A673 (cell line): Measurements from ENCODE around the gene SPIB. TPM values are rescaled to one million over a fixed set of nuclear protein-coding genes. Genes with fewer than 3 reads are reported as not detected.

Source experiments
- BruUV-seq: library from RNA; stranded (reverse); fragments of 400-500 nt; replicated peaks from 2 replicates; lab custom pipeline; 2021; lab: Mats Ljungman, UMichigan
- CTCF ChIA-PET: fragments of 300-600 bp; sonication (Branson Sonifier 250); formaldehyde crosslinking; loops from one replicate; lab custom pipeline; 2022; ENCODE audit warnings: antibody characterized with exemption; lab: Charles Lee
- POLR2A ChIA-PET: fragments of 300-600 bp; sonication (Branson Sonifier 250); formaldehyde crosslinking; loops from one replicate; lab custom pipeline; 2022; ENCODE audit warnings: antibody characterized with exemption; ENCODE audit not compliant: low non-redundant PET; lab: Charles Lee
- DNase-seq: peaks from one replicate; pipeline ENCODE4 v3.0.0-alpha.2; 2015; ENCODE audit warnings: low spot score
- H3K27ac ChIP-seq: fragments of 200-600 bp; sonication (generic); 2 replicates; pipeline ENCODE4 v1.5.1; 2016; ENCODE audit warnings: mixed run types, low read depth, mild to moderate bottlenecking, mixed read lengths, antibody characterized with exemption, low read length; ENCODE audit not compliant: poor library complexity, severe bottlenecking
- H3K27me3 ChIP-seq: fragments of 200-600 bp; sonication (generic); replicated peaks from 2 replicates; pipeline ENCODE4 v1.6.1; 2017; ENCODE audit warnings: mixed run types, low read depth, mild to moderate bottlenecking, mixed read lengths, antibody characterized with exemption, low read length; ENCODE audit not compliant: insufficient read depth, poor library complexity
- H3K36me3 ChIP-seq: fragments of 200-600 bp; sonication (generic); 2 replicates; pipeline ENCODE4 v1.6.1; 2016; ENCODE audit warnings: mixed run types, mild to moderate bottlenecking, mixed read lengths, antibody characterized with exemption, low read length; ENCODE audit not compliant: insufficient read depth, poor library complexity, severe bottlenecking
- H3K4me1 ChIP-seq: fragments of 200-600 bp; sonication (generic); 2 replicates; pipeline ENCODE4 v1.6.1; 2017; ENCODE audit warnings: mixed run types, mild to moderate bottlenecking, mixed read lengths, antibody characterized with exemption, low read length; ENCODE audit not compliant: insufficient read depth, poor library complexity, severe bottlenecking
- H3K4me3 ChIP-seq: fragments of 200-600 bp; sonication (generic); 2 replicates; pipeline ENCODE4 v1.5.1; 2016; ENCODE audit warnings: low read depth, mixed run types, mild to moderate bottlenecking, mixed read lengths, low read length; ENCODE audit not compliant: poor library complexity, severe bottlenecking
- H3K9me3 ChIP-seq: fragments of 200-600 bp; sonication (generic); 2 replicates; pipeline ENCODE4 v1.6.1; 2016; ENCODE audit warnings: mixed run types, low read depth, mild to moderate bottlenecking, mixed read lengths, antibody characterized with exemption, low read length; ENCODE audit not compliant: poor library complexity, severe bottlenecking
- EZH2 ChIP-seq: fragments of 200-600 bp; sonication (generic); IDR thresholded peaks from 2 replicates; pipeline ENCODE4 v1.6.1; 2017; ENCODE audit warnings: borderline replicate concordance, low read depth, mild to moderate bottlenecking, mixed read lengths, antibody characterized with exemption, low read length; ENCODE audit not compliant: poor library complexity, severe bottlenecking
- intact Hi-C: fragments of 100-400 bp; cut with micrococcal nuclease; formaldehyde crosslinking; loops from one replicate; pipeline ENCODE4 v1.10.0; 2022; ENCODE audit not compliant: unreplicated experiment
- total RNA-seq: library from RNA; stranded (reverse); gene quantifications from 2 replicates; pipeline ENCODE4 v1.2.3, GENCODE V29; 2021
- TF ChIP-seq, protein P1 (sequence below): fragments of 300-800, 200-600 bp; sonication (generic); conservative IDR thresholded peaks from 2 replicates; pipeline ENCODE4 v1.5.1; 2017; ENCODE audit warnings: low read depth, mild to moderate bottlenecking, antibody characterized with exemption, low read length, moderate library complexity, mixed read lengths

The SPIB gene
- total RNA-seq, 1 experiment from 2014 or later, result 0.75 TPM

DNA sequence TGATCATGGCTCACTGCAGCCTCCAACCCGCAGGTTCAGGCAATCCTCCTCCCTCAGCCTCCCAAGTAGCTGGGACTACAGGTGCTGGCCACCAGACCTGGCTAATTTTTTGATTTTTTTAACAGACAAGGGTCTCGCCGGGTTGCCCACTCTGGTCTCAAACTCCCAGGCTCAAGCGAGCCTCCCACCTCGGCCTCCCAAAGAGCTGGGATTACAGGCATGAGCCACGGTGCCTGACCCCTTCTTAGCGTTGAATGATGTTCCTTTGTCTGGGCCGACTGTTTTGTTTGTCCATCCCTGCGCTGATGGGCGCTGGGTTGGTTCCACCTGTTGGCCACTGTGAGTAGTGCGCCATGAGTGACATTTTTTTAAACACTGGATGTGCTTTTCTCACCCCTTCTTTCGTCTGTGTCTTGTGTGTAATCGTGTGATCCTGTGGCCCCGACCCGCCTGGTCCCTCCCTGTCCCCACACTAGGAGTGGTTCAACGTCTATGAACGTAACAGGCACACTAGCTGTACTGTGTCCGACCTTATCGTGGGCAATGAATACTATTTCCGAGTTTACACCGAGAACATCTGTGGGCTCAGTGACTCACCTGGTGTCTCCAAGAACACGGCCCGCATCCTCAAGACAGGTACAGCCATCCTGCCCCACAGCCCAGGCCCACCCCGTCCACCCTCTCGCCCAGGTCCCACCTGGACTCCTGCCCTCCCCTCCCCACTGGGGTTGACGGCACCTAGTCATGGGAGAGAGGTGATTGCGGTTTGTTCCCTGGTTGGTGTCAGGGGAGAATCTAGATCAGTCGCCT, 42.5 kb downstream of the SPIB start:
- Histone ChIP-seq H3K4me3 (no peak overlapping the region), H3K9me3 (no peaks in the 10 kb centered on the region), H3K27ac (no peak overlapping the region), H3K4me1 (peaks cover 5% of the 10 kb centered on the region), H3K27me3 (peaks cover 4% of the 10 kb centered on the region), H3K36me3 (no peaks in the 10 kb centered on the region)
- intact Hi-C loops, result loop anchor here (1.0 to 2.0 kb wide), 2 partner anchors 93 to 104 kb away; no protein-coding TSS in a partner anchor
- ChIA-PET CTCF (interaction anchor here (1.0 to 1.5 kb wide), 3 partner anchors 14 to 104 kb away, joined by 3 to 8 read pairs (median 5); no protein-coding TSS in a partner anchor), POLR2A (no interaction called here)
- TF ChIP-seq, protein P1, sequence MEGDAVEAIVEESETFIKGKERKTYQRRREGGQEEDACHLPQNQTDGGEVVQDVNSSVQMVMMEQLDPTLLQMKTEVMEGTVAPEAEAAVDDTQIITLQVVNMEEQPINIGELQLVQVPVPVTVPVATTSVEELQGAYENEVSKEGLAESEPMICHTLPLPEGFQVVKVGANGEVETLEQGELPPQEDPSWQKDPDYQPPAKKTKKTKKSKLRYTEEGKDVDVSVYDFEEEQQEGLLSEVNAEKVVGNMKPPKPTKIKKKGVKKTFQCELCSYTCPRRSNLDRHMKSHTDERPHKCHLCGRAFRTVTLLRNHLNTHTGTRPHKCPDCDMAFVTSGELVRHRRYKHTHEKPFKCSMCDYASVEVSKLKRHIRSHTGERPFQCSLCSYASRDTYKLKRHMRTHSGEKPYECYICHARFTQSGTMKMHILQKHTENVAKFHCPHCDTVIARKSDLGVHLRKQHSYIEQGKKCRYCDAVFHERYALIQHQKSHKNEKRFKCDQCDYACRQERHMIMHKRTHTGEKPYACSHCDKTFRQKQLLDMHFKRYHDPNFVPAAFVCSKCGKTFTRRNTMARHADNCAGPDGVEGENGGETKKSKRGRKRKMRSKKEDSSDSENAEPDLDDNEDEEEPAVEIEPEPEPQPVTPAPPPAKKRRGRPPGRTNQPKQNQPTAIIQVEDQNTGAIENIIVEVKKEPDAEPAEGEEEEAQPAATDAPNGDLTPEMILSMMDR, result peak; percentile 86
- TF ChIP-seq EZH2, result no peak
- no TSS peak for BruUV-seq
- peak; percentile 75 for DNase-seq

DNA sequence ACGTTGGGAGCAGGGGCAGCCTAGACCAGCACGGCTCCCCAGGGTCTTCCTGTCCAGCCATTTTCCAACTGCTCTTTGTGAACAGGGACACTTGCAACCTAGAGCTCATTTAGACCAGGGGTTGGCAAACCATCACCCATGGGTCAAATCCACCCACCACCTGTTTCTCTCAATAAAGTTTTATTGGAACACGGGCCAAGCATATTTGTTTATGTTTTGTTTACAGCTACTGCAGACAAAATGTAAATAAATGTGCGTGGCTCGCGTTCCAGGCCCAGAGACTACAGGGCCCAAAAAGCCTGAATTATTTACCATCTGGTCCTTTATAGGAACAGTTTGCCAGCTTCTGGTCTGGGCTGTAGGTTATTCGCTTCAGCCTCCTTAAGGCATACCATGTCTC, 44.2 kb downstream of the SPIB start:
- POLR2A ChIA-PET, result no interaction called here
- CTCF ChIA-PET, result no interaction called here
- intact Hi-C loops, result no loop called here

DNA sequence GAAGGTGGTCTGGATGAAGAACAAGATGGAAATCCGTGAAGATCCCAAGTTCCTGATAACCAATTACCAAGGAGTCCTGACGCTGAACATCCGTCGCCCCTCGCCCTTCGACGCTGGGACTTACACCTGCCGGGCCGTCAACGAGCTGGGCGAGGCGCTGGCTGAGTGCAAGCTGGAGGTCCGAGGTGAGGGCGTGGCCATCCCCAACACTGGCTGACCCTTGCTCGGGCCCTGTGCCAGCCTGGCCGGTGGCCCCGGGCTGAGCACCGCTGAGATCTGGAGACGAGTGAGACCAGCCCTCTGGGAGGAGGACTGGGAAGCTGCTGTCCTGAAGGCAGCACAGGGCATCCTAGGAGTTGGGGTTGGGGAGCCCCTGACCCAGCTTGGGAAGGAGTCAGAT, 45.6 kb downstream of the SPIB start:
- Histone ChIP-seq H3K4me3 (no peak overlapping the region), H3K36me3 (no peaks in the 10 kb centered on the region), H3K27me3 (no peaks in the 10 kb centered on the region), H3K9me3 (no peaks in the 10 kb centered on the region), H3K27ac (no peak overlapping the region), H3K4me1 (no peaks in the 10 kb centered on the region)
- BruUV-seq, result no TSS peak
- DNase-seq, result no peak
- ChIA-PET POLR2A (no interaction called here), CTCF (no interaction called here)
- TF ChIP-seq, protein P1, result no peak
- TF ChIP-seq EZH2, result no peak
- intact Hi-C loops, result no loop called here

More for the DNA sequence above, 44.2 kb downstream of the SPIB start:
- H3K9me3 ChIP-seq, result no peaks in the 10 kb centered on the region
- no peaks in the 10 kb centered on the region for H3K36me3 ChIP-seq
- no TSS peak for BruUV-seq
- peaks cover 5% of the 10 kb centered on the region for H3K4me1 ChIP-seq
- DNase-seq, result no peak
- H3K27me3 ChIP-seq, result peaks cover 4% of the 10 kb centered on the region
- H3K4me3 ChIP-seq, result no peak overlapping the region
- no peak for TF ChIP-seq EZH2
- TF ChIP-seq, protein P1, result no peak
- no peak overlapping the region for H3K27ac ChIP-seq
